ENCODE results near the gene NTM.

Gene NTM

GRCh38 chr11:131510662-131511061 lies 140.2 kb downstream of the NTM start:
- no peak for DNase-seq

DNA sequence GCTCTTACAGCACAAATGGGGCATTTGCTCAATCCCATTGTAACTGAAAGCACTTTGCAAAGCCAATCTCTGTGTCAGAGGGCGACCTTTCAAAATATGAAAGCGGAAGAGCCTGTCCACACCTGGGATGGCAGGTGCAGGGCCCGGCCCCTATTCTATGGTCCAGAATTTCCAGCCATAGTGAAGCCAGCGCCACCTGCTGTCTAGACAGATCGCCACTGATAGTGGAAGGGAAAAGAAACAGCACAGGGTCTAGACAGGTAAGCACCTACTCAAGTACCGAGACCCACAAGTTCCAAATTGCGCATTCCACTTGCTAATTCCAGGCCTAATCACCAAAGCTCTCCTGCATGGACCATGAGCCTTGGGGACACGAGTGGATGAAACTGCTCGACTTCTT lies 141.4 kb downstream of the NTM start:
- DNase-seq, result peak in 2 of 3 donors; percentile 27 to 39

GRCh38 chr11:131512228-131512627 lies 141.8 kb downstream of the NTM start:
- DNase-seq, result no peak

DNA sequence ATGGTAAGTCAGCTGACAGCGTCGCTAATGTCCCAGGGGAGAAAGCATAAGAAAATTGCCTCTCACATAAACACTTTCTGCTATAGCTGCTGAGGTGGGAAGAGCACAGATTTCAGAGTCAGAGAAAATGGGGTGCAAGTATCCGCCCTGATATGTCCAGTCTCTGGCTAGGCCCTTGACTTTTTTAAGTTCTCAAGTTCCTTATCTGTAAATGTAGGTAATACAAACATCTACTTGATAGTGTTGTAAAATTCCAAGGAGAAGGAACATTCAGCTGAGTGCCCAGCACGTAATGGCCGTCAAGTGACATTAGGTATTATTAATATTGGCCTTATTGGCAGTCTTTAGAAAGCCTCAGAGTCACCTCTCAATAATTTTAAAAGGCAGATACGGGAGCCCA lies 143.6 kb downstream of the NTM start:
- DNase-seq, result no peak

- DNase-seq, result no peak
Observed at GRCh38 chr11:131518305-131518838, 148.0 kb downstream of the NTM start.

- no peak for DNase-seq
Observed at GRCh38 chr11:131522851-131523250, 152.4 kb downstream of the NTM start.

- DNase-seq, result no peak
Observed at GRCh38 chr11:131530407-131530806, 160.0 kb downstream of the NTM start.

DNA sequence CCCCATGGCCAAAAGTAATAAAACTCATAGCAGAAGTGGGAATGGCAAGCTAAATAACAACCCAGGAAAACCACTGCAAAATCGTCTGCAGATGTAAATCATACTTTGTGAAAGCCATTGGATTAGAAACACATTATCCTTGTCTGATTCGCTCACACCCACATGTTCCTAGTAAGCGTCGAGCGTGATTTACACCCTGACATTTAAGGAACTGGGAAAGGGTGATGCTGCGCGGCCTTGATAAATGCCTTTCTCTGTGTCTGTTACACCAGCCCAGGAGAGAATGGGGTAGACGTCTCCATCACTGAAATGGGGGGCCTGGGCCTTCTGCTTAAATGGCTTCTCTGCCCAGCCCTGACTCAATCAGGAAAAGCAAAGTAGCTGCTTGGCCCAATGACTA lies 162.7 kb downstream of the NTM start:
- DNase-seq, result no peak

- DNase-seq, result no peak
Observed at GRCh38 chr11:131533998-131534397, 163.6 kb downstream of the NTM start.

GRCh38 chr11:131534611-131535010 lies 164.2 kb downstream of the NTM start:
- DNase-seq, result no peak

- no peak for DNase-seq
Observed at GRCh38 chr11:131536159-131536558, 165.7 kb downstream of the NTM start.

- no peak for DNase-seq
Observed at GRCh38 chr11:131537196-131537595, 166.8 kb downstream of the NTM start.

DNA sequence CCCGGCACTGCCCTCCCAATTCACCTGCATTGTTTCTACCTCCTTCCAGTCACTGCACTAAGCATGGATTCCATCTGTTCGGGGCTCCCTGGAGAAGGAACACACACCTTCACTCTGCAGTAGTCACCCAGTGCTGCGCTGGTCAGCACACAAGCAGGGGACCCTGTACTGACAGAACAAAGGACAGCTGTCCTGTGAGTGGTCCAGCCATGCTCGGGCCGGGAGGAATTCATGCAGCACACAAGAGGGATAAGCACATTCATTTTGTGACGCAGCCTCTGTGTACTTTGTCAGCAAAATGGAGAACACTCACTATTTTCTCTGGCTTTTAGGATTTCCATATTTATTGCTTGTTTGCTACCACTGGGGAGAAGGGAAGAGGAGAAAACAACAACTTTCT lies 167.3 kb downstream of the NTM start:
- DNase-seq, result no peak

GRCh38 chr11:131538322-131538721 lies 167.9 kb downstream of the NTM start:
- DNase-seq, result no peak

DNA sequence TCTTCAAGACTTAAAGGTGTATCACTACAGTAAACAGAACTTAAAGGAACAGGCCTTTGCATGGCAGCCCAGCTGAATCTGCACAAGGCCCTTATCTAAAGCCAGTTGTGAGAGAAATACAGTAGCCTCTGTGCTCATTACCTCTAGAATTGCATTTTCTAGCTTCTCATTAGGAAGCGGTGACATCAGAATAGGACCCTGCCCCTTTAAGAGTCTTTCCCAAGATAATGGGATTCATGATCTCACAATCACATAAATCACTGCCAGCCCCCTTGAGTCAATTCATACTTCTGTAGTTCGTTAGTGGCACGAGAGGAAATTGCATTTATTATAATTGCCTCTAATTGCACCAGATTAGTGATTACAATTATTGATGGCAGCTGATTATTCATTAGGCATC lies 170.3 kb downstream of the NTM start:
- DNase-seq, result no peak

- no peak for DNase-seq
Observed at GRCh38 chr11:131543389-131544025, 173.1 kb downstream of the NTM start.

- DNase-seq, result no peak
Observed at GRCh38 chr11:131544591-131544990, 174.2 kb downstream of the NTM start.

- no peak for DNase-seq
Observed at GRCh38 chr11:131546218-131546895, 175.9 kb downstream of the NTM start.

GRCh38 chr11:131549099-131549498 lies 178.7 kb downstream of the NTM start:
- DNase-seq, result no peak

DNA sequence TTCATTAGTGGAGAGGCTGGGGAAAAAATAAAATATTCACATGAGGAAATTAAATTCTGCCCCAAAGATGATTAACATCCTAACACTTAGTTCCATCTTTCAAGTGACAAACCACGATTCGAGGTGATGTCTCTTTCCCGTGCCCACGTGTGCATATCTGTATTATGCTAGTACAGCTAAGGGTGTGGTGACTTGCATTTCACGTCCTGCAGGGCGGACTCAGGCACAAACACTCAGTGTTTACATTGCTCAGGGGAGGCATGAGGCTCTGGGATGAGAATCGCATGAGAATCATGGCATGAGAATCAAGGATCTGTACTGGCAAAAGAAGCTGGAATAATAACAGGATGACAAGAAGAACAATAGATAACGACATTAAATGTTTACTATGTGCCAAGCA lies 179.4 kb downstream of the NTM start:
- no peak for DNase-seq

GRCh38 chr11:131560287-131560686 lies 189.9 kb downstream of the NTM start:
- DNase-seq, result no peak

DNA sequence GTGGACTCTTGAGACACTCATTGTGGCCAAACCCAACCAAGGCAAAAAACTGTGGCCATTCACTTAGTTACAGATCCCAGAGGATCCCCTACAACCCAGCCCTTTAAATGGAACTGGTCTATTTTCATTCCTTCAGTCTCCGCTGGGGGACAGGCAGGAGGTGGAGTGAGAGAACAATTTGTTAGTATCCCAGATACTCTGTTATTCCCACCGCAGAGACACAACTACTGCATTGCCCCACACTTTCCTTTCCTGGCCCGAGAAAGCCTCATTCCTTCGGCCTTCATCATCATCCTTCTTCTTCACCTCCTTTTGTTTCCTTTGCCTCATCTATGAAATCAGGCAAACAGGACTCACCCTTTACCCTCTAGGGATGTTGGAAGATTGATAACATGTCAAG lies 191.1 kb downstream of the NTM start:
- DNase-seq, result no peak

GRCh38 chr11:131561972-131562371 lies 191.6 kb downstream of the NTM start:
- DNase-seq, result no peak

GRCh38 chr11:131568318-131568717 lies 197.9 kb downstream of the NTM start:
- DNase-seq, result no peak

DNA sequence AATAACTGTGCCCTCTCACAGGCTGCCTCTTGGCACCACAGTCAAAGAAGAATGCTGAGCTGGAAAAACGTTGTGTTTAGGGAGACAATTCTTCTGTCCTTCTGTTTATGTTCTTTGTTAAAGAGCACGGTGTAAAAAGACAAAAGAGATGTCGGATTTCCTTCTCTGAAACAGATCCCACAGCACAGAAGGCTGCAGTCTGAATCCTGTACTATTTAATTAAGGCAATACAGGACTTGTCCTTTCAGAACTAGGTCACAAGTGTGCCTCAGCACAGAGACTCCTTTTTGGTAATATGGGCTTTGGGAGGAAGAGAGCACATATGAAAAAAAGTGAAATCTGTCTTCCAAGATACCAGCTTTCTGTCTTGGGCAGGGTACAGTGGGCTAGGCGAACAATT lies 201.2 kb downstream of the NTM start:
- DNase-seq, result no peak

Data from suppressor macrophage treated with lipopolysaccharide for 1 hour (primary cell).